Caco-2 (cell line): Measurements from ENCODE around the gene PCDHA2. TPM values are rescaled to one million over a fixed set of nuclear protein-coding genes. Genes with fewer than 3 reads are reported as not detected.

Experiments used
- BruUV-seq: library from RNA; stranded (reverse); fragments of 400-500 nt; replicated peaks from 2 replicates; lab custom pipeline; 2021; lab: Mats Ljungman, UMichigan
- CTCF ChIA-PET: fragments of 300-600 bp; sonication (Branson Sonifier 250); formaldehyde crosslinking; loops from one replicate; lab custom pipeline; 2022; ENCODE audit warnings: antibody characterized with exemption; lab: Charles Lee
- POLR2A ChIA-PET: fragments of 300-600 bp; sonication (Branson Sonifier 250); formaldehyde crosslinking; loops from one replicate; lab custom pipeline; 2022; ENCODE audit warnings: antibody characterized with exemption; lab: Charles Lee
- DNase-seq, 2 experiments: peaks; one replicate each; pipeline versions ENCODE4 v3.0.0 to v3.0.0-alpha.2; 2020 to 2022
- H3K27me3 ChIP-seq: replicated peaks from 2 replicates; pipeline ENCODE4 v1.6.0; 2011; ENCODE audit warnings: low read length; ENCODE audit not compliant: control insufficient read depth, insufficient read depth
- H3K36me3 ChIP-seq: 2 replicates; pipeline ENCODE4 v1.5.1; 2011; ENCODE audit warnings: low read length; ENCODE audit not compliant: control insufficient read depth, insufficient read depth
- H3K4me1 ChIP-seq: fragments of 250-450 bp; sonication (Bioruptor Pico); 2 replicates; pipeline ENCODE4 v1.5.1; 2020; ENCODE audit warnings: mild to moderate bottlenecking
- H3K4me3 ChIP-seq: 2 replicates; pipeline ENCODE4 v1.5.1; 2011; ENCODE audit warnings: low read depth, mild to moderate bottlenecking, control low read depth, low read length
- H3K9me3 ChIP-seq: fragments of 250-450 bp; sonication (Bioruptor Pico); 2 replicates; pipeline ENCODE4 v1.5.1; 2020; ENCODE audit warnings: mild to moderate bottlenecking, moderate library complexity
- H3K27ac Mint-ChIP-seq: one replicate; pipeline ENCODE4 v1.8.0; 2022; ENCODE audit warnings: mixed read lengths; ENCODE audit not compliant: unreplicated experiment
- H3K27me3 Mint-ChIP-seq: one replicate; pipeline ENCODE4 v1.8.0; 2022; ENCODE audit warnings: mixed read lengths; ENCODE audit not compliant: insufficient read depth, unreplicated experiment
- H3K36me3 Mint-ChIP-seq: one replicate; pipeline ENCODE4 v1.8.0; 2022; ENCODE audit warnings: mild to moderate bottlenecking, mixed read lengths; ENCODE audit not compliant: insufficient read depth, unreplicated experiment
- H3K4me1 Mint-ChIP-seq: one replicate; pipeline ENCODE4 v1.8.0; 2022; ENCODE audit warnings: low read depth, mixed read lengths; ENCODE audit not compliant: unreplicated experiment
- H3K4me3 Mint-ChIP-seq: one replicate; pipeline ENCODE4 v1.8.0; 2022; ENCODE audit warnings: mild to moderate bottlenecking, moderate library complexity, mixed read lengths; ENCODE audit not compliant: unreplicated experiment
- H3K9me3 Mint-ChIP-seq: one replicate; pipeline ENCODE4 v1.8.0; 2022; ENCODE audit warnings: mixed read lengths; ENCODE audit not compliant: unreplicated experiment
- CTCF ChIP-seq, 2 experiments: fragments of 200-600 bp in 1 of 2; IDR thresholded peaks; 1 replicate in 1 of 2; 2 replicates in 1 of 2; pipeline versions ENCODE4 v1.5.1 to v1.8.0; 2011 to 2022; ENCODE audit warnings: antibody characterized with exemption in 1 of 2, control low read depth in 1 of 2, inconsistent platforms in 1 of 2, low read depth in 1 of 2, low read length in 1 of 2, mild to moderate bottlenecking in 1 of 2, moderate library complexity in 1 of 2; ENCODE audit not compliant: insufficient read depth in 1 of 2, severe bottlenecking in 1 of 2, unreplicated experiment in 1 of 2
- intact Hi-C: fragments of 100-400 bp; cut with micrococcal nuclease; formaldehyde crosslinking; loops from one replicate; pipeline ENCODE4 v1.10.0; 2022; ENCODE audit not compliant: unreplicated experiment
- total RNA-seq: library from RNA; stranded (reverse); gene quantifications from 2 replicates; pipeline ENCODE4 v1.2.3, GENCODE V29; 2022

The PCDHA2 gene
- total RNA-seq, 1 experiment from 2014 or later: not detected

DNA sequence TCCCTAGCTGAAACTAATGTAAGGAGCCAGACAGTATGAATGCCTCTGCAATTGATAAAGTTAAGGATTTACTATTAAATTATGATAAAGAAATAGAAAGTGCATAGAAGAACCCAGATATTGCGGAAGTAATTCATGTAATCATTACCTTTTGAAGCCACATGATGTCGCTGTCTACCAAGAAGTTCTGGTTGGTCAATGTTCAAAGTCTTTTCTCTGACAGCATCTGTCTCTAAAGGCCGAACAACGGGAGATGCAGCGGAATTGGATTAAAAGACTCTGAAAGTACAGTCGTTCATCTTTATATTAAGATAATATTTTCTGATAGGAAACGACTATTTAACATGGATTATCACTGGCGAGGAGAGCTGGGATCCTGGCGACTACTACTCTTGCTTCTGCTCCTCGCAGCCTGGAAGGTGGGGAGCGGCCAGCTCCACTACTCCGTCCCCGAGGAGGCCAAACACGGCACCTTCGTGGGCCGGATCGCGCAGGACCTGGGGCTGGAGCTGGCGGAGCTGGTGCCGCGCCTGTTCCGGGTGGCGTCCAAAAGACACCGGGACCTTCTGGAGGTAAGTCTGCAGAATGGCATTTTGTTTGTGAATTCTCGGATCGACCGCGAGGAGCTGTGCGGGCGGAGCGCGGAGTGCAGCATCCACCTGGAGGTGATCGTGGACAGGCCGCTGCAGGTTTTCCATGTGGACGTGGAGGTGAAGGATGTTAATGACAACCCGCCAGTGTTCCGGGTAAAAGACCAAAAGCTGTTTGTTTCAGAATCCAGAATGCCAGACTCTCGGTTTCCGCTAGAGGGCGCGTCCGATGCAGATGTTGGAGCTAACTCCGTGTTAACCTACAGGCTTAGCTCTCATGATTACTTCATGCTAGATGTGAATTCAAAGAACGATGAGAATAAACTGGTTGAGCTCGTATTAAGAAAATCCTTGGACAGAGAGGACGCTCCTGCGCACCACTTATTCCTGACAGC is 46.6 kb downstream of the PCDHA2 start, which contains the start of gene PCDHA8:
TSS of gene PCDHA8 (plus strand) at position 210 of the 985 bp plus-strand sequence. CDS start at position 345, 135 bp downstream.
- no peak within 1 kb of the TSS for H3K4me3 Mint-ChIP-seq
- intact Hi-C loops: loop anchor here (1.0 kb wide), 1 partner anchor 200 kb away; no protein-coding TSS in a partner anchor
- BruUV-seq: no TSS peak

GRCh38 chr5:140842798-140843733 is 48.4 kb downstream of the PCDHA2 start:
- BruUV-seq: no TSS peak
- Histone ChIP-seq H3K4me3 (no peak overlapping the region), H3K9me3 (peaks cover 7% of the 10 kb centered on the region; the same call in 1 of the 2 replicates), H3K36me3 (no peaks in the 10 kb centered on the region), H3K27me3 (no peaks in the 10 kb centered on the region), H3K4me1 (no peaks in the 10 kb centered on the region)
- intact Hi-C loops: no loop called here
- no peaks in the 10 kb centered on the region for H3K9me3 Mint-ChIP-seq
- no peak for TF ChIP-seq CTCF (IDR thresholded peaks at IDR 0.05; ENCODE audit: insufficient read depth in 1 of 2, low read depth in 1 of 2, low read length in 1 of 2, severe bottlenecking in 1 of 2, unreplicated experiment in 1 of 2)
- DNase-seq: no peak
- H3K27ac Mint-ChIP-seq: no peak overlapping the region
- POLR2A ChIA-PET: no interaction called here
- H3K27me3 Mint-ChIP-seq: no peaks in the 10 kb centered on the region
- no peaks in the 10 kb centered on the region for H3K4me1 Mint-ChIP-seq
- CTCF ChIA-PET: no interaction called here
- H3K36me3 Mint-ChIP-seq: no peaks in the 10 kb centered on the region
- H3K4me3 Mint-ChIP-seq: no peak overlapping the region

More for the DNA sequence above, 46.6 kb downstream of the PCDHA2 start, which contains the start of gene PCDHA8:
- no peak within 1 kb of the TSS for H3K4me3 ChIP-seq
- ChIA-PET POLR2A (no interaction called here), CTCF (interaction anchor here (0.6 kb wide), 1 partner anchor 587 kb away, joined by 3 read pairs; no protein-coding TSS in a partner anchor)
- no peaks in the 10 kb centered on the region for H3K27me3 ChIP-seq
- Mint-ChIP-seq H3K27me3 (no peaks in the 10 kb centered on the region), H3K27ac (no peak within 1 kb of the TSS), H3K4me1 (no peaks in the 10 kb centered on the region), H3K36me3 (no peaks in the 10 kb centered on the region), H3K9me3 (no peaks in the 10 kb centered on the region)
- no peak for DNase-seq
- H3K9me3 ChIP-seq: 0 out of 2 replicates have a peak, but pooled peaks cover 3% of the 10 kb centered on the region
- no peaks in the 10 kb centered on the region for H3K36me3 ChIP-seq
- H3K4me1 ChIP-seq: no peaks in the 10 kb centered on the region
- no peak for TF ChIP-seq CTCF (IDR thresholded peaks at IDR 0.05; ENCODE audit: insufficient read depth in 1 of 2, low read depth in 1 of 2, low read length in 1 of 2, severe bottlenecking in 1 of 2, unreplicated experiment in 1 of 2)

Other genes with a start within 250 kb of the PCDHA2 start
- gene EIF4EBP3, start 247.2 kb upstream of the PCDHA2 start, total RNA-seq: 7.6 and 8.0 TPM in 2 replicates
- gene SRA1, start 237.4 kb upstream of the PCDHA2 start, total RNA-seq: 44.0 and 50.3 TPM in 2 replicates
- 23.4 and 25.1 TPM in 2 replicates for gene APBB3, start 230.3 kb upstream of the PCDHA2 start, total RNA-seq
- 79.5 and 91.3 TPM in 2 replicates for gene SLC35A4, start 230.0 kb upstream of the PCDHA2 start, total RNA-seq
- 11.5 and 13.3 TPM in 2 replicates for gene CD14, start 161.7 kb upstream of the PCDHA2 start, total RNA-seq
- 37.8 and 46.4 TPM in 2 replicates for gene TMCO6, start 155.4 kb upstream of the PCDHA2 start, total RNA-seq
- 88.7 and 99.4 TPM in 2 replicates for gene NDUFA2, start 147.2 kb upstream of the PCDHA2 start, total RNA-seq
- 111 and 112 TPM in 2 replicates for gene IK, start 147.0 kb upstream of the PCDHA2 start, total RNA-seq
- 38.8 and 40.2 TPM in 2 replicates for gene WDR55, start 129.9 kb upstream of the PCDHA2 start, total RNA-seq
- gene DND1, start 121.3 kb upstream of the PCDHA2 start, total RNA-seq: 1.8 TPM in 2 replicates
- gene HARS1, start 103.5 kb upstream of the PCDHA2 start, total RNA-seq: 82.4 and 83.5 TPM in 2 replicates
- gene HARS2, start 103.4 kb upstream of the PCDHA2 start, total RNA-seq: 36.5 and 38.6 TPM in 2 replicates
- 73.1 and 76.6 TPM in 2 replicates for gene ZMAT2, start 94.4 kb upstream of the PCDHA2 start, total RNA-seq
- gene PCDHA1, start 8.7 kb upstream of the PCDHA2 start, total RNA-seq: 0.07 TPM in 1 of 2 replicates, not detected in the other
- not detected in 2 replicates for gene PCDHA3, start 6.2 kb downstream of the PCDHA2 start, total RNA-seq
- gene PCDHA4, start 12.2 kb downstream of the PCDHA2 start, total RNA-seq: 0.07 TPM in 1 of 2 replicates, not detected in the other
- gene PCDHA5, start 26.8 kb downstream of the PCDHA2 start, total RNA-seq: not detected in 2 replicates
- gene PCDHA6, start 33.1 kb downstream of the PCDHA2 start, total RNA-seq: 0.09 TPM in 1 of 2 replicates, not detected in the other
- not detected in 2 replicates for gene PCDHA7, start 39.4 kb downstream of the PCDHA2 start, total RNA-seq
- gene PCDHA8, start 46.3 kb downstream of the PCDHA2 start, total RNA-seq: not detected in 2 replicates
- not detected in 2 replicates for gene PCDHA9, start 53.5 kb downstream of the PCDHA2 start, total RNA-seq
- gene PCDHA10, start 61.0 kb downstream of the PCDHA2 start, total RNA-seq: 0.02 and 0.07 TPM in 2 replicates
- not detected in 2 replicates for gene PCDHA11, start 74.1 kb downstream of the PCDHA2 start, total RNA-seq
- not detected in 2 replicates for gene PCDHA12, start 80.5 kb downstream of the PCDHA2 start, total RNA-seq
- gene PCDHA13, start 87.3 kb downstream of the PCDHA2 start, total RNA-seq: not detected in 2 replicates
- gene PCDHAC1, start 131.4 kb downstream of the PCDHA2 start, total RNA-seq: not detected in 2 replicates
- not detected in 2 replicates for gene PCDHAC2, start 171.6 kb downstream of the PCDHA2 start, total RNA-seq